ENCODE results near the gene GDF15. TPM values are rescaled to one million over a fixed set of nuclear protein-coding genes. Genes with fewer than 3 reads are reported as not detected.
"Not testable (repeated sequence)": the region's sequence is repeated elsewhere in the genome, so short reads cannot be mapped to it uniquely, and the experiment has no call there.

GDF15 gene
- total RNA-seq, 5 donors from 2014 or later (not counting 1 experiment from before 2014, with no cell fraction given): 1.5 to 1.7 (median 1.5) TPM; not detected in 2

DNA sequence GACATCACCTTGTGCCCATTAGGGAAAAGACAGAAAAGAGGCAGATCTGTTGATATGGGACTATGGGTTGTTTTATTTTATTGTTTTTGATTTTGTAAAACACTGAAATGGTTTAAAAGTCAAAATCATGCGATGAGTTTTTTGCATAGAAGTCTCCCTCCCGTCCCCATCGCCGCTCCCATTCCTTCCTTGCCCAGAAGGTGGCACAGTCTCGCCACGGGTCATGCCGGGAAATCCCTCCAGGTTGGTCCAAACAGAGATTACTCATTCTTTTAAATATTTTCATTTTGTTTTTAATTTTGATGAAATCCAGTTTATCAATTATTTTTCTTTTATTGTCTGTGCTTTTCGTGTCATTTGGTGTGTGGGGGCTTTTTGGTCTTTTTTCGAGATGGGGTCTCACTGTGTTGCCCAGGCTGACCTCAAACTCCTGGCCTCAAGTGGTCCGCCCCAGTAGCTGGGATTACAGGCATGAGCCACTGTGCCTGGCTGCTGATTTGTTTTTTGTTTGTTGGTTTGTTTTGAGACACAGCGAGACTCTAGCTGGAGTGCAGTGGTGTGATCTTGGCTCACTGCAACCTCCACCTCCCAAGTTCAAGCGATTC lies 36.3 kb upstream of the GDF15 start:
- ATAC-seq (replicated peaks in 1 of 4): no peak
- Histone ChIP-seq H3K27me3 (replicated peaks in 1 of 2; ENCODE audit: control insufficient read depth in 2 of 2, extremely low read depth in 1 of 2, insufficient read depth in 2 of 2, low read length in 1 of 2) (no peaks in the 10 kb centered on the region), H3K36me3 (ENCODE audit: control insufficient read depth in 2 of 2, extremely low read depth in 1 of 2, insufficient read depth in 1 of 2, low read length in 1 of 2) (peaks cover 6 to 12% of the 10 kb centered on the region in 2 donors), H3K27ac (ENCODE audit: low read length) (no peak overlapping the region), H3K4me3 (ENCODE audit: control insufficient read depth in 1 of 2, extremely low read depth in 1 of 2, low read length in 1 of 2) (no peak overlapping the region), H3K4me1 (ENCODE audit: control insufficient read depth in 1 of 2, extremely low read depth in 1 of 2, insufficient read depth in 2 of 2, low read length in 2 of 2) (no peaks in the 10 kb centered on the region), H3K9me3 (no peaks in the 10 kb centered on the region)
- Mint-ChIP-seq H3K27ac (no peak overlapping the region), H3K4me1 (peaks cover 5 to 16% (median 13%) of the 10 kb centered on the region in 3 donors), H3K9me3 (no peaks in the 10 kb centered on the region), H3K27me3 (no peaks in the 10 kb centered on the region), H3K4me3 (no peak overlapping the region), H3K36me3 (peaks cover 32% of the 10 kb centered on the region)
- peak in 2 of 35 experiments; percentile 7 to 16 for DNase-seq
- ChIA-PET CTCF (no interaction called here), POLR2A (no interaction called here)
- WGBS (ENCODE audit: insufficient coverage): 100% methylated on average over 1 of the region's 12 CpGs

DNA sequence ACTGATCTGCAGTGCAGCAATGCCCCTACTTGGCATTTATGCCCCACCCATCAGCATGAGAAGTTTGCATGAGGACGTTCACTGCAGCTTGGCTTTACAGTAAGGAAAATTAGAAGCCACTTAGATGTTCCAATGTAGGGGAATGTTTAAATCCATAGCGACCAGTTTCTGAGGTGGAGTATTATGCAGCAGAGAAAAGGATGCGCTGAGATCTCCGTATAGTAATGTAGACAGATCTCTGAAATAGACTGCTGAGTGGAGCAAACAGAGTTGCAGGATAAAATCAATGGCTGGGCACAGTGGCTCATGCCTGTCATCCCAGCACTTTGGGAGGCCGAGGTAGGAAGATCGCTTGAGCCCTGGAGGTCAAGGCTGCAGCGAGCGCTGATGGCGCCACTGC lies 35.5 kb upstream of the GDF15 start:
- ATAC-seq (replicated peaks in 1 of 4) (no peak), DNase-seq (no peak)
- Mint-ChIP-seq H3K27ac (no peak overlapping the region), H3K4me3 (no peak overlapping the region), H3K9me3 (no peaks in the 10 kb centered on the region), H3K36me3 (peaks cover 35% of the 10 kb centered on the region), H3K27me3 (no peaks in the 10 kb centered on the region), H3K4me1 (peaks cover 5 to 16% (median 13%) of the 10 kb centered on the region in 3 donors)
- Histone ChIP-seq H3K4me3 (ENCODE audit: control insufficient read depth in 1 of 2, extremely low read depth in 1 of 2, low read length in 1 of 2) (no peak overlapping the region), H3K27me3 (replicated peaks in 1 of 2; ENCODE audit: control insufficient read depth in 2 of 2, extremely low read depth in 1 of 2, insufficient read depth in 2 of 2, low read length in 1 of 2) (no peaks in the 10 kb centered on the region), H3K4me1 (ENCODE audit: control insufficient read depth in 1 of 2, extremely low read depth in 1 of 2, insufficient read depth in 2 of 2, low read length in 2 of 2) (no peaks in the 10 kb centered on the region), H3K27ac (ENCODE audit: low read length) (no peak overlapping the region), H3K36me3 (ENCODE audit: control insufficient read depth in 2 of 2, extremely low read depth in 1 of 2, insufficient read depth in 1 of 2, low read length in 1 of 2) (peaks cover under 1 to 8% of the 10 kb centered on the region in 2 donors), H3K9me3 (no peaks in the 10 kb centered on the region)
- WGBS (ENCODE audit: insufficient coverage): 88% methylated on average over 9 of the region's 9 CpGs
- ChIA-PET CTCF (no interaction called here), POLR2A (no interaction called here)

DNA sequence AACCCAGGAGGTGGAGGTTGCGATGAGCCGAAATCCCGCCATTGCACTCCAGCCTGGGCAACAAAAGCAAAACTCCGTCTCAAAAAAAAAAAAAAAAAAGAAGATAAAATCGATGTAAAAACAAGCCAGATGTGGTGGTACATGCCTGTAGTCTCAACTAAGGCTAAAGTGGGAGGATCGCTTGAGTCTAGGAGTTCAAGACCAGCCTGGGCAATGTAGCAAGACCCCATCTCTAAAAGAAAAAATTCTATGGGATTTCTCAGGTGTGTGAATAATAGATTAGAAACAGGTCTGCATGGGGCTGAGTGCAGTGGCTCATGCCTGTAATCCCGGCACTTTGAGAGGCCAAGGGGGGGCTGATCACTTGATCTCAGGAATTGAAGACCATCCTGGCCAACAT lies 34.4 kb upstream of the GDF15 start:
- no peaks in the 10 kb centered on the region for H3K9me3 Mint-ChIP-seq
- no peak for DNase-seq
- H3K27me3 Mint-ChIP-seq: no peaks in the 10 kb centered on the region
- H3K9me3 ChIP-seq: no peaks in the 10 kb centered on the region
- ChIA-PET CTCF (interaction anchor here in 1 of 2 donors (0.7 kb wide), 1 partner anchor 732 kb away, joined by 4 read pairs; no protein-coding TSS in a partner anchor), POLR2A (no interaction called here)
- no peaks in the 10 kb centered on the region for H3K27me3 ChIP-seq (replicated peaks in 1 of 2; ENCODE audit: control insufficient read depth in 2 of 2, extremely low read depth in 1 of 2, insufficient read depth in 2 of 2, low read length in 1 of 2)
- H3K36me3 ChIP-seq (ENCODE audit: control insufficient read depth in 2 of 2, extremely low read depth in 1 of 2, insufficient read depth in 1 of 2, low read length in 1 of 2): peaks cover 0 to 10% of the 10 kb centered on the region in 2 donors
- H3K27ac Mint-ChIP-seq: no peak overlapping the region
- H3K4me3 Mint-ChIP-seq: no peak overlapping the region
- H3K4me3 ChIP-seq (ENCODE audit: control insufficient read depth in 1 of 2, extremely low read depth in 1 of 2, low read length in 1 of 2): no peak overlapping the region
- peaks cover 0 to 11% (median 10%) of the 10 kb centered on the region in 3 donors for H3K4me1 Mint-ChIP-seq
- ATAC-seq (replicated peaks in 1 of 4): no peak
- H3K36me3 Mint-ChIP-seq: peaks cover 35% of the 10 kb centered on the region
- WGBS (ENCODE audit: insufficient coverage): 100% methylated on average over 1 of the region's 7 CpGs
- H3K27ac ChIP-seq (ENCODE audit: low read length): no peak overlapping the region
- H3K4me1 ChIP-seq (ENCODE audit: control insufficient read depth in 1 of 2, extremely low read depth in 1 of 2, insufficient read depth in 2 of 2, low read length in 2 of 2): no peaks in the 10 kb centered on the region

DNA sequence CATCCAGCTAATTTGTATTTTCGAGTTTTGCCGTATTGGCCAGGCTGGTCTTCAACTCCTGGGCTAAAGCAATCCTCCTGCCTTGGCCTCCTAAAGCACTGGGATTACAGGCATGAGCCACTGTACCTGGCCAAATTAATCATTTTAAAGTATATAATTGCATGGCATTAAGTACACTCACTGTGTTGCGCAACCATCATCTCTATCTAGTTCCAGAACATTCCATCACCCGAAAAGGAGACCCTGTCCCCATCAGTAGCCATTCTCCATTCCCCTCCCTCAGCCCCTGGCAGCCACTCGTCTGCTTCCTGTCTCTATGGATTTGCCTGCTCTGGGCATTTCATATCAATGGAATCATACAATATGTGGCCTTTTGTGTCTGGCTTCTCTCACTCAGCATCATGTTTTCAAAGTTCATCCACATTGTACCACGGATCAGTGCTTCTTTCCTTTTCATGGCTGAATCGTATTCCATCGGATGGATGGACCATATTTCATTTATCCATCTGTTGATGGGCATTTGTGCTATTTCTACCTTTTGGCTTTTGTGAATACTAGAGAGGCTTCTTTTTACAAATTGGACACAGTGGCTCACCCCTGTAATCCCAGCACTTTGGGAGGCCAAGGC lies 32.5 kb upstream of the GDF15 start:
- H3K36me3 Mint-ChIP-seq: peaks cover 45% of the 10 kb centered on the region
- no peaks in the 10 kb centered on the region for H3K4me1 ChIP-seq (ENCODE audit: control insufficient read depth in 1 of 2, extremely low read depth in 1 of 2, insufficient read depth in 2 of 2, low read length in 2 of 2)
- no peak for DNase-seq
- H3K27me3 Mint-ChIP-seq: no peaks in the 10 kb centered on the region
- no peaks in the 10 kb centered on the region for H3K9me3 ChIP-seq
- WGBS (ENCODE audit: insufficient coverage): 94% methylated on average over 5 of the region's 8 CpGs
- peaks cover 0 to 6% (median 0%) of the 10 kb centered on the region in 3 donors for H3K4me1 Mint-ChIP-seq
- H3K9me3 Mint-ChIP-seq: no peaks in the 10 kb centered on the region
- ChIA-PET POLR2A (no interaction called here), CTCF (no interaction called here)
- no peak overlapping the region for H3K4me3 Mint-ChIP-seq
- H3K27ac Mint-ChIP-seq: no peak overlapping the region
- no peaks in the 10 kb centered on the region for H3K27me3 ChIP-seq (replicated peaks in 1 of 2; ENCODE audit: control insufficient read depth in 2 of 2, extremely low read depth in 1 of 2, insufficient read depth in 2 of 2, low read length in 1 of 2)
- H3K36me3 ChIP-seq (ENCODE audit: control insufficient read depth in 2 of 2, extremely low read depth in 1 of 2, insufficient read depth in 1 of 2, low read length in 1 of 2): peaks cover 0 to 21% of the 10 kb centered on the region in 2 donors
- ATAC-seq (replicated peaks in 1 of 4): no peak
- no peak overlapping the region for H3K4me3 ChIP-seq (ENCODE audit: control insufficient read depth in 1 of 2, extremely low read depth in 1 of 2, low read length in 1 of 2)
- no peak overlapping the region for H3K27ac ChIP-seq (ENCODE audit: low read length)

DNA sequence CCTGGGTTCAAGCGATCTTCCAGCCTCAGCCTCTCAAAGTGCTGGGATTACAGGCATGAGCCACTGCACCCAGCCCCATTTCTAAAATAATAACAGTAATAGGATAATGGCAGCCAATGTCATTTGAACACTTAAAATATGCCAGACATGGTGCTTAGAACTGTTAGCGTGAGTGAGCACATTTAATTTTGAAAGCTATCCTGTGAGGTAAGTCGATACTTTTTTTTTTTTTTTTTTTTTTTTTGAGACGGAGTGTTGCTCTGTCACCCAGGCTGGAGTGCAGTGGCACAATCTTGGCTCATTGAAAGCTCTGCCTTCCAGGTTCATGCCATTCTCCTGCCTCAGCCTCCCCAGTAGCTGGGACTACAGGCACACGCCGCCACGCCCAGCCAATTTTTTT lies 31.2 kb upstream of the GDF15 start:
- WGBS (ENCODE audit: insufficient coverage): no CpG with 5 or more reads among the region's 7 CpGs
- not testable (repeated sequence) for H3K9me3 Mint-ChIP-seq, H3K4me3 Mint-ChIP-seq

DNA sequence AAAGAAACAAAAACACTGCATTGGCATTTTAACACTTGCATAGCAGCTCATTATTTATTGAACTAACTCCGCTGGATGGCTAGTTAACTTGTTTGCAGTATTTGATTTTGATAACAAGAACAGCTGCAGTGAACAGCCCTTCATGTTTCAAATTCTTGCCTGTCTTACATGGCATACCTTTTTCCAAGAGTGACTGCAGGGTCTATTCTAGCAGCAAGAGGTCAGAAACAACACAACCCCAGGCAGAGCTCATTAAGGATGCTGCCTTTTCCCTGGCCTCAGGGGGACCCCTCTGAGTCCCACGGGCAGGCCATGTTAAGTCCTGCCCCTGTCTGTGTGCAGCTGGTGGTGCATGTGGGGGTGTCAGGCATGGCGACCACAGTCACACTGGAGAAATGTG lies 28.9 kb upstream of the GDF15 start:
- H3K4me1 ChIP-seq (ENCODE audit: control insufficient read depth in 1 of 2, extremely low read depth in 1 of 2, insufficient read depth in 2 of 2, low read length in 2 of 2): no peaks in the 10 kb centered on the region
- H3K27ac Mint-ChIP-seq: no peak overlapping the region
- H3K9me3 Mint-ChIP-seq: no peaks in the 10 kb centered on the region
- no peak overlapping the region for H3K27ac ChIP-seq (ENCODE audit: low read length)
- ChIA-PET POLR2A (no interaction called here), CTCF (interaction anchor here in 1 of 2 donors (0.6 kb wide), 1 partner anchor 285 kb away, joined by 5 read pairs; no protein-coding TSS in a partner anchor)
- no peaks in the 10 kb centered on the region for H3K27me3 Mint-ChIP-seq
- no peak overlapping the region for H3K4me3 Mint-ChIP-seq
- H3K4me3 ChIP-seq (ENCODE audit: control insufficient read depth in 1 of 2, extremely low read depth in 1 of 2, low read length in 1 of 2): no peak overlapping the region
- no peak for DNase-seq
- H3K36me3 Mint-ChIP-seq: peaks cover 56% of the 10 kb centered on the region
- no peaks in the 10 kb centered on the region for H3K9me3 ChIP-seq
- 98% methylated on average over 3 of the region's 3 CpGs for WGBS (ENCODE audit: insufficient coverage)
- ATAC-seq (replicated peaks in 1 of 4): no peak
- no peaks in the 10 kb centered on the region for H3K27me3 ChIP-seq (replicated peaks in 1 of 2; ENCODE audit: control insufficient read depth in 2 of 2, extremely low read depth in 1 of 2, insufficient read depth in 2 of 2, low read length in 1 of 2)
- peaks cover 0 to 28% of the 10 kb centered on the region in 2 donors for H3K36me3 ChIP-seq (ENCODE audit: control insufficient read depth in 2 of 2, extremely low read depth in 1 of 2, insufficient read depth in 1 of 2, low read length in 1 of 2)
- peaks cover 0 to 4% (median 0%) of the 10 kb centered on the region in 3 donors for H3K4me1 Mint-ChIP-seq

More for the DNA sequence above, 31.2 kb upstream of the GDF15 start:
- H3K36me3 Mint-ChIP-seq: peaks cover 51% of the 10 kb centered on the region
- H3K4me3 ChIP-seq (ENCODE audit: control insufficient read depth in 1 of 2, extremely low read depth in 1 of 2, low read length in 1 of 2); H3K27me3 Mint-ChIP-seq; H3K4me1 ChIP-seq (ENCODE audit: control insufficient read depth in 1 of 2, extremely low read depth in 1 of 2, insufficient read depth in 2 of 2, low read length in 2 of 2); H3K4me1 Mint-ChIP-seq; H3K27me3 ChIP-seq (replicated peaks in 1 of 2; ENCODE audit: control insufficient read depth in 2 of 2, extremely low read depth in 1 of 2, insufficient read depth in 2 of 2, low read length in 1 of 2); H3K27ac ChIP-seq (ENCODE audit: low read length); H3K27ac Mint-ChIP-seq; H3K9me3 ChIP-seq; POLR2A ChIA-PET; DNase-seq; ATAC-seq (replicated peaks in 1 of 4): not testable (repeated sequence)
- CTCF ChIA-PET: interaction anchor here in 1 of 2 donors (0.5 kb wide), 1 partner anchor 20 kb away, joined by 3 read pairs; no protein-coding TSS in a partner anchor
- peaks cover 0 to 25% of the 10 kb centered on the region in 2 donors for H3K36me3 ChIP-seq (ENCODE audit: control insufficient read depth in 2 of 2, extremely low read depth in 1 of 2, insufficient read depth in 1 of 2, low read length in 1 of 2)

Data from T-cell (primary cell).